GM23338 (cell line): Measurements from ENCODE around the gene DHX8. TPM values are rescaled to one million over a fixed set of nuclear protein-coding genes. Genes with fewer than 3 reads are reported as not detected.

Source experiments
- ATAC-seq: fragments of 200-7000 bp; cut with Tn5 transposase; 3 replicates; pipeline ENCODE4 v1.9.1; 2020
- DNase-seq: peaks from one replicate; pipeline ENCODE4 v3.0.0-alpha.2; 2015; ENCODE audit warnings: low spot score
- H2AFZ ChIP-seq: fragments of 200-600 bp; sonication (generic); 2 replicates; pipeline ENCODE4 v1.8.0; 2016; ENCODE audit warnings: antibody characterized with exemption, mild to moderate bottlenecking, moderate library complexity
- H3F3A ChIP-seq: fragments of 200-600 bp; sonication (generic); replicated peaks from 2 replicates; pipeline ENCODE4 v1.8.0; 2017; ENCODE audit warnings: antibody characterized with exemption, mixed run types, low read depth
- H3K27ac ChIP-seq: fragments of 200-600 bp; sonication (generic); 2 replicates; pipeline ENCODE4 v1.6.1; 2016; ENCODE audit warnings: low read depth
- H3K27me3 ChIP-seq: fragments of 200-600 bp; sonication (generic); 2 replicates; pipeline ENCODE4 v1.8.0; 2016; ENCODE audit warnings: mild to moderate bottlenecking, mixed run types, moderate library complexity; ENCODE audit not compliant: insufficient read depth
- H3K36me3 ChIP-seq: fragments of 200-600 bp; sonication (generic); 2 replicates; pipeline ENCODE4 v1.8.0; 2016; ENCODE audit warnings: mild to moderate bottlenecking; ENCODE audit not compliant: insufficient read depth
- H3K4me1 ChIP-seq: fragments of 200-600 bp; sonication (generic); 2 replicates; pipeline ENCODE4 v1.8.0; 2016; ENCODE audit warnings: mild to moderate bottlenecking, moderate library complexity; ENCODE audit not compliant: insufficient read depth
- H3K4me2 ChIP-seq: fragments of 200-600 bp; sonication (generic); 2 replicates; pipeline ENCODE4 v1.7.1; 2017; ENCODE audit warnings: mixed run types
- H3K4me3 ChIP-seq: fragments of 200-600 bp; sonication (generic); 2 replicates; pipeline ENCODE4 v1.6.1; 2016; ENCODE audit warnings: mixed run types
- H3K79me2 ChIP-seq: fragments of 200-600 bp; sonication (generic); replicated peaks from 2 replicates; pipeline ENCODE4 v1.8.0; 2017; ENCODE audit warnings: mild to moderate bottlenecking; ENCODE audit not compliant: insufficient read depth
- H3K9me2 ChIP-seq: fragments of 200-600 bp; sonication (generic); 2 replicates; pipeline ENCODE4 v1.8.0; 2017; ENCODE audit not compliant: insufficient read depth
- H4K20me1 ChIP-seq: fragments of 200-600 bp; sonication (generic); replicated peaks from 2 replicates; pipeline ENCODE4 v1.8.0; 2017; ENCODE audit warnings: mild to moderate bottlenecking; ENCODE audit not compliant: insufficient read depth
- H3K27ac Mint-ChIP-seq: 2 replicates; pipeline ENCODE4 v1.8.0; 2020; ENCODE audit warnings: inconsistent platforms, mild to moderate bottlenecking, moderate library complexity, mixed read lengths
- H3K27me3 Mint-ChIP-seq: 3 replicates; pipeline ENCODE4 v1.8.0; 2022; ENCODE audit warnings: low read depth, mild to moderate bottlenecking, moderate library complexity, mixed read lengths, inconsistent platforms; ENCODE audit not compliant: insufficient read depth, poor library complexity
- H3K36me3 Mint-ChIP-seq: 3 replicates; pipeline ENCODE4 v1.8.0; 2021; ENCODE audit warnings: low read depth, mild to moderate bottlenecking, inconsistent platforms, moderate library complexity, mixed read lengths
- H3K4me1 Mint-ChIP-seq: 3 replicates; pipeline ENCODE4 v1.8.0; 2020; ENCODE audit warnings: mild to moderate bottlenecking, inconsistent platforms, mixed read lengths
- H3K4me3 Mint-ChIP-seq: 3 replicates; pipeline ENCODE4 v1.8.0; 2021; ENCODE audit warnings: moderate library complexity, mild to moderate bottlenecking, inconsistent platforms, mixed read lengths
- H3K9me3 Mint-ChIP-seq: 3 replicates; pipeline ENCODE4 v1.8.0; 2020; ENCODE audit warnings: moderate library complexity, mild to moderate bottlenecking, inconsistent platforms, mixed read lengths
- CREB1 ChIP-seq: fragments of 250-450 bp; sonication (Bioruptor Pico); IDR thresholded peaks from 2 replicates; pipeline ENCODE4 v1.5.0; 2020; ENCODE audit warnings: low read depth, mild to moderate bottlenecking, moderate library complexity
- ETS1 ChIP-seq: IDR thresholded peaks from 2 replicates; pipeline ENCODE4 v1.6.1; 2016; ENCODE audit warnings: antibody characterized with exemption
- EZH2 ChIP-seq: fragments of 200-600 bp; sonication (generic); IDR thresholded peaks from one replicate; pipeline ENCODE4 v1.8.0; 2017; ENCODE audit warnings: antibody characterized with exemption, mild to moderate bottlenecking, low read depth; ENCODE audit not compliant: unreplicated experiment
- EZH2phosphoT487 ChIP-seq: fragments of 200-600 bp; sonication (generic); IDR thresholded peaks from one replicate; pipeline ENCODE4 v1.8.1; 2018; ENCODE audit warnings: antibody characterized with exemption; ENCODE audit not compliant: unreplicated experiment
- JUNB ChIP-seq: IDR thresholded peaks from one replicate; pipeline ENCODE4 v1.6.1; 2016; ENCODE audit warnings: antibody characterized with exemption; ENCODE audit not compliant: unreplicated experiment
- NANOG ChIP-seq: IDR thresholded peaks from 2 replicates; pipeline ENCODE4 v1.6.1; 2016; ENCODE audit warnings: antibody characterized with exemption, borderline replicate concordance
- POLR2AphosphoS5 ChIP-seq: IDR thresholded peaks from 2 replicates; pipeline ENCODE4 v1.6.1; 2016; ENCODE audit warnings: antibody characterized with exemption, low read depth
- STAT1 ChIP-seq: IDR thresholded peaks from one replicate; pipeline ENCODE4 v1.6.1; 2016; ENCODE audit warnings: antibody characterized with exemption; ENCODE audit not compliant: unreplicated experiment
- ZNF114 ChIP-seq: fragments of 250-450 bp; sonication (Bioruptor Pico); IDR thresholded peaks from 2 replicates; pipeline ENCODE4 v1.5.0; 2020; ENCODE audit warnings: mild to moderate bottlenecking, moderate library complexity
- ZNF331 ChIP-seq: fragments of 250-450 bp; sonication (Bioruptor Pico); IDR thresholded peaks from 2 replicates; pipeline ENCODE4 v1.5.0; 2020; ENCODE audit warnings: low read depth, mild to moderate bottlenecking, moderate library complexity
- ZNF462 ChIP-seq: fragments of 250-450 bp; sonication (Bioruptor Pico); IDR thresholded peaks from 2 replicates; pipeline ENCODE4 v1.5.0; 2020; ENCODE audit warnings: mild to moderate bottlenecking, moderate library complexity
- polyA plus RNA-seq: library from polyadenylated mRNA; unstranded; fragments of >200 nt; fragmentation: Nextera tagmentation; extraction: Ambion mirVana; gene quantifications from 2 replicates; pipeline ENCODE4 v1.2.1, GENCODE V29; 2016
- total RNA-seq: library from RNA; depleted of rRNA; stranded (reverse); fragments of >200 nt; shearing (Covaris generic); gene quantifications from 2 replicates; pipeline ENCODE4 v1.2.3, GENCODE V29; 2014
- TF ChIP-seq, protein P1 (sequence below), 2 experiments: fragments of 200-600 bp in 1 of 2; sonication (generic) in 1 of 2; conservative IDR thresholded peaks; 2 replicates each; pipeline versions ENCODE4 v1.5.1 to v1.6.1; 2016 to 2017; ENCODE audit warnings: antibody characterized with exemption in 2 of 2, low read depth in 2 of 2, mild to moderate bottlenecking in 2 of 2, moderate library complexity in 1 of 2
- TF ChIP-seq, protein P2 (sequence below): IDR thresholded peaks from one replicate; pipeline ENCODE4 v1.6.1; 2018; ENCODE audit warnings: antibody characterized with exemption; ENCODE audit not compliant: unreplicated experiment

Gene DHX8
- total and polyA plus RNA-seq, 2 experiments from 2014 or later: 35.3 to 81.1 TPM

- Mint-ChIP-seq H3K27me3 (peaks cover 21% of the 10 kb centered on the region), H3K36me3 (no peaks in the 10 kb centered on the region), H3K4me1 (peaks cover 60% of the 10 kb centered on the region), H3K9me3 (no peaks in the 10 kb centered on the region), H3K27ac (no peak overlapping the region), H3K4me3 (no peak overlapping the region)
- Histone ChIP-seq H3K4me1 (peaks cover 61% of the 10 kb centered on the region), H3K27ac (no peak overlapping the region), H2AFZ (no peak overlapping the region), H3K27me3 (0 out of 2 replicates have a peak, but pooled peaks cover 8% of the 10 kb centered on the region), H3K4me2 (no peak overlapping the region), H3K9me2 (no peaks in the 10 kb centered on the region), H3F3A (peaks cover 7% of the 10 kb centered on the region; the same call in 1 of the 2 replicates), H3K36me3 (no peaks in the 10 kb centered on the region), H3K4me3 (no peak overlapping the region), H4K20me1 (no peaks in the 10 kb centered on the region), H3K79me2 (no peaks in the 10 kb centered on the region)
- DNase-seq: no peak
- no peak for TF ChIP-seq STAT1
- no peak for TF ChIP-seq EZH2phosphoT487
- no peak for TF ChIP-seq ETS1
- no peak for TF ChIP-seq JUNB
- TF ChIP-seq POLR2AphosphoS5: no peak
- TF ChIP-seq ZNF462 (CRISPR knock-in tag): no peak
- TF ChIP-seq, protein P1, sequence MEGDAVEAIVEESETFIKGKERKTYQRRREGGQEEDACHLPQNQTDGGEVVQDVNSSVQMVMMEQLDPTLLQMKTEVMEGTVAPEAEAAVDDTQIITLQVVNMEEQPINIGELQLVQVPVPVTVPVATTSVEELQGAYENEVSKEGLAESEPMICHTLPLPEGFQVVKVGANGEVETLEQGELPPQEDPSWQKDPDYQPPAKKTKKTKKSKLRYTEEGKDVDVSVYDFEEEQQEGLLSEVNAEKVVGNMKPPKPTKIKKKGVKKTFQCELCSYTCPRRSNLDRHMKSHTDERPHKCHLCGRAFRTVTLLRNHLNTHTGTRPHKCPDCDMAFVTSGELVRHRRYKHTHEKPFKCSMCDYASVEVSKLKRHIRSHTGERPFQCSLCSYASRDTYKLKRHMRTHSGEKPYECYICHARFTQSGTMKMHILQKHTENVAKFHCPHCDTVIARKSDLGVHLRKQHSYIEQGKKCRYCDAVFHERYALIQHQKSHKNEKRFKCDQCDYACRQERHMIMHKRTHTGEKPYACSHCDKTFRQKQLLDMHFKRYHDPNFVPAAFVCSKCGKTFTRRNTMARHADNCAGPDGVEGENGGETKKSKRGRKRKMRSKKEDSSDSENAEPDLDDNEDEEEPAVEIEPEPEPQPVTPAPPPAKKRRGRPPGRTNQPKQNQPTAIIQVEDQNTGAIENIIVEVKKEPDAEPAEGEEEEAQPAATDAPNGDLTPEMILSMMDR (conservative IDR thresholded peaks at IDR 0.05; ENCODE audit: low read depth in 2 of 2): no peak
- TF ChIP-seq ZNF114 (CRISPR knock-in tag): no peak
- TF ChIP-seq CREB1 (CRISPR knock-in tag): no peak
- TF ChIP-seq ZNF331 (CRISPR knock-in tag): no peak
- TF ChIP-seq, protein P2, sequence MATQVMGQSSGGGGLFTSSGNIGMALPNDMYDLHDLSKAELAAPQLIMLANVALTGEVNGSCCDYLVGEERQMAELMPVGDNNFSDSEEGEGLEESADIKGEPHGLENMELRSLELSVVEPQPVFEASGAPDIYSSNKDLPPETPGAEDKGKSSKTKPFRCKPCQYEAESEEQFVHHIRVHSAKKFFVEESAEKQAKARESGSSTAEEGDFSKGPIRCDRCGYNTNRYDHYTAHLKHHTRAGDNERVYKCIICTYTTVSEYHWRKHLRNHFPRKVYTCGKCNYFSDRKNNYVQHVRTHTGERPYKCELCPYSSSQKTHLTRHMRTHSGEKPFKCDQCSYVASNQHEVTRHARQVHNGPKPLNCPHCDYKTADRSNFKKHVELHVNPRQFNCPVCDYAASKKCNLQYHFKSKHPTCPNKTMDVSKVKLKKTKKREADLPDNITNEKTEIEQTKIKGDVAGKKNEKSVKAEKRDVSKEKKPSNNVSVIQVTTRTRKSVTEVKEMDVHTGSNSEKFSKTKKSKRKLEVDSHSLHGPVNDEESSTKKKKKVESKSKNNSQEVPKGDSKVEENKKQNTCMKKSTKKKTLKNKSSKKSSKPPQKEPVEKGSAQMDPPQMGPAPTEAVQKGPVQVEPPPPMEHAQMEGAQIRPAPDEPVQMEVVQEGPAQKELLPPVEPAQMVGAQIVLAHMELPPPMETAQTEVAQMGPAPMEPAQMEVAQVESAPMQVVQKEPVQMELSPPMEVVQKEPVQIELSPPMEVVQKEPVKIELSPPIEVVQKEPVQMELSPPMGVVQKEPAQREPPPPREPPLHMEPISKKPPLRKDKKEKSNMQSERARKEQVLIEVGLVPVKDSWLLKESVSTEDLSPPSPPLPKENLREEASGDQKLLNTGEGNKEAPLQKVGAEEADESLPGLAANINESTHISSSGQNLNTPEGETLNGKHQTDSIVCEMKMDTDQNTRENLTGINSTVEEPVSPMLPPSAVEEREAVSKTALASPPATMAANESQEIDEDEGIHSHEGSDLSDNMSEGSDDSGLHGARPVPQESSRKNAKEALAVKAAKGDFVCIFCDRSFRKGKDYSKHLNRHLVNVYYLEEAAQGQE: no peak
- no peak for TF ChIP-seq NANOG
- no peak for TF ChIP-seq EZH2
- ATAC-seq: no peak
Observed at GRCh38 chr17:43552229-43552837, 68.6 kb downstream of the DHX8 start.
